ENCODE data around the gene PSTPIP1. TPM values are rescaled to one million over a fixed set of nuclear protein-coding genes. Genes with fewer than 3 reads are reported as not detected.

The PSTPIP1 gene
- total RNA-seq, 2 experiments from 2014 or later = 1.5 to 27.4 TPM

DNA sequence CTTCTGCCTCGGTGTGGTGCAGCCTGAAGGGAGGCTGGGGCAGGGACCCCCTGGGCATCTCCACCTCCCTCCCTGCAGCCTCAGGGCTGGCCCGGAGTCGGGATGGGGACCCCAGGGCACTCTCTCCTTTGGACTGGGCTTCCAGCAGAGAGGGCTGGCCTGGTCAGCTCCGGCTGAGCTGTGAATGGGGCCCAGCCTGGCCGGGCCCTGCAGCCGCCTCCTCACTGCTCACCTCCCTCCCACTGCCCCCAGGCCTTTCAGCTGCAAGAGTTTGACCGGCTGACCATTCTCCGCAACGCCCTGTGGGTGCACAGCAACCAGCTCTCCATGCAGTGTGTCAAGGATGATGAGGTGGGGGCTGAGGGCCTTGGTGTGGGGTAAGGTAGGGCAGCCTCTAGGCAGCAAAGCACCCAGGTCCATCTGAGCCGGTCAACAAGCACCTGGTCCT, 36.0 kb downstream of the PSTPIP1 start:
- intact Hi-C loops (cut with micrococcal nuclease; ENCODE audit: unreplicated experiment) = loop anchor here (2.0 kb wide), 1 partner anchor 58 kb away; no protein-coding TSS in a partner anchor
- Histone ChIP-seq H3K4me1 (ENCODE audit: insufficient read depth, low read length, poor library complexity, severe bottlenecking) (peaks cover 4% of the 10 kb centered on the region), H3K4me2 (ENCODE audit: low read length) (no peak overlapping the region), H3K4me3 (ENCODE audit: low read depth, low read length, poor library complexity, severe bottlenecking) (no peak overlapping the region), H3K36me3 (ENCODE audit: insufficient read depth, low read length) (no peaks in the 10 kb centered on the region), H3K27ac (ENCODE audit: low read depth, low read length, poor library complexity, severe bottlenecking) (no peak overlapping the region), H3K9me3 (ENCODE audit: low read length) (no peaks in the 10 kb centered on the region), H2AFZ (ENCODE audit: low read length) (no peak overlapping the region), H3K79me2 (ENCODE audit: insufficient read depth, low read depth, low read length) (no peaks in the 10 kb centered on the region), H4K20me1 (ENCODE audit: insufficient read depth, low read length) (no peaks in the 10 kb centered on the region), H3K9me2 (ENCODE audit: insufficient read depth, low read length) (no peaks in the 10 kb centered on the region)
- TF ChIP-seq EZH2phosphoT487 (IDR thresholded peaks at IDR 0.05; ENCODE audit: borderline replicate concordance, low read depth, low read length) = no peak
- TF ChIP-seq, protein P1, sequence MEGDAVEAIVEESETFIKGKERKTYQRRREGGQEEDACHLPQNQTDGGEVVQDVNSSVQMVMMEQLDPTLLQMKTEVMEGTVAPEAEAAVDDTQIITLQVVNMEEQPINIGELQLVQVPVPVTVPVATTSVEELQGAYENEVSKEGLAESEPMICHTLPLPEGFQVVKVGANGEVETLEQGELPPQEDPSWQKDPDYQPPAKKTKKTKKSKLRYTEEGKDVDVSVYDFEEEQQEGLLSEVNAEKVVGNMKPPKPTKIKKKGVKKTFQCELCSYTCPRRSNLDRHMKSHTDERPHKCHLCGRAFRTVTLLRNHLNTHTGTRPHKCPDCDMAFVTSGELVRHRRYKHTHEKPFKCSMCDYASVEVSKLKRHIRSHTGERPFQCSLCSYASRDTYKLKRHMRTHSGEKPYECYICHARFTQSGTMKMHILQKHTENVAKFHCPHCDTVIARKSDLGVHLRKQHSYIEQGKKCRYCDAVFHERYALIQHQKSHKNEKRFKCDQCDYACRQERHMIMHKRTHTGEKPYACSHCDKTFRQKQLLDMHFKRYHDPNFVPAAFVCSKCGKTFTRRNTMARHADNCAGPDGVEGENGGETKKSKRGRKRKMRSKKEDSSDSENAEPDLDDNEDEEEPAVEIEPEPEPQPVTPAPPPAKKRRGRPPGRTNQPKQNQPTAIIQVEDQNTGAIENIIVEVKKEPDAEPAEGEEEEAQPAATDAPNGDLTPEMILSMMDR (conservative IDR thresholded peaks at IDR 0.05; ENCODE audit: low read length) = no peak
- POLR2A ChIA-PET = interaction anchor here (1.0 kb wide), 1 partner anchor 29 kb away, joined by 3 read pairs; no protein-coding TSS in a partner anchor
- CTCF ChIA-PET (ENCODE audit: unreplicated experiment) = interaction anchor here (0.9 kb wide), 1 partner anchor 57 kb away, joined by 3 read pairs; no protein-coding TSS in a partner anchor
- BruUV-seq (replicated peaks) = no TSS peak
- no peak for DNase-seq (ENCODE audit: low spot score)

DNA sequence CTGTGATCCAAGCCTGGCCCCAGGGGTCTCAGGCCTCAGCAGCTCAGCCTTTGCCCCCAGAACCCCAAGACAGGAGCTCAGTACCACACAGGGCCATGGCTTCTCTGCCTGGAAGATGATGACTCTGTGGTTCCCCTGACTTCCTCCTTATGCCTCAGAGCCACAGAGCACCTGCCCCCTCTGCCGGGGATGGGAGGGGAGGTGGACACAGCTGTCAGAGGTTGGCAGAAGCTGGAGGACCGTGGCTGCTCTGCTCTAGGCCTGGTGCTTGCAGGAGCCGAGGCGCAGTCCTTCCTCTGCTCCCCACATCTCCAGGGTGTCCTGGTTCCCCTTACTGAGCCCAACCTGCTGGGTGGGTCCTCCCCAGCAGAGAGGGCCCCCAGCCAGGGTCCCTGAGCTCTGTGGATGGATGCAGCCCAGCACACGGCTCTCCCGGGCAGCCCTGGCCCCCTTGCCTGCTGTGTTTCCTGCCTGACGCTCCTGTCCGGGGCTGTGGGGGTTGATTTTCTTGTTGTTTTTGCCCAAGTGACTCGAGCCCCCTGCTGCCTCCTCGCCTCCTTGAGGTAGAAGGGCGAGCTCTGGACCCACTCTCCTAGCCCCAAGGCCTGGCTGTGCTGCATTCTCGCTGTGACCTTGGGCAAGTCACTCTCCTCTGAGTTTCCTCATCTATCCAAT, 36.6 kb downstream of the PSTPIP1 start:
- no peaks in the 10 kb centered on the region for H4K20me1 ChIP-seq (ENCODE audit: insufficient read depth, low read length)
- no peak overlapping the region for H3K27ac ChIP-seq (ENCODE audit: low read depth, low read length, poor library complexity, severe bottlenecking)
- intact Hi-C loops (cut with micrococcal nuclease; ENCODE audit: unreplicated experiment) = loop anchor here (2.0 kb wide), 1 partner anchor 59 kb away; no protein-coding TSS in a partner anchor
- DNase-seq (ENCODE audit: low spot score) = peak; percentile 67
- no peak overlapping the region for H2AFZ ChIP-seq (ENCODE audit: low read length)
- no TSS peak for BruUV-seq (replicated peaks)
- peaks cover 4% of the 10 kb centered on the region for H3K4me1 ChIP-seq (ENCODE audit: insufficient read depth, low read length, poor library complexity, severe bottlenecking)
- H3K36me3 ChIP-seq (ENCODE audit: insufficient read depth, low read length) = no peaks in the 10 kb centered on the region
- H3K79me2 ChIP-seq (ENCODE audit: insufficient read depth, low read depth, low read length) = no peaks in the 10 kb centered on the region
- H3K9me2 ChIP-seq (ENCODE audit: insufficient read depth, low read length) = no peaks in the 10 kb centered on the region
- no peaks in the 10 kb centered on the region for H3K9me3 ChIP-seq (ENCODE audit: low read length)
- ChIA-PET CTCF (ENCODE audit: unreplicated experiment) (interaction anchor here (0.9 kb wide), 1 partner anchor 58 kb away, joined by 3 read pairs; no protein-coding TSS in a partner anchor), POLR2A (interaction anchor here (1.0 kb wide), 1 partner anchor 28 kb away, joined by 3 read pairs; no protein-coding TSS in a partner anchor)
- TF ChIP-seq, protein P1 (conservative IDR thresholded peaks at IDR 0.05; ENCODE audit: low read length) = peak; percentile 39
- no peak for TF ChIP-seq EZH2phosphoT487 (IDR thresholded peaks at IDR 0.05; ENCODE audit: borderline replicate concordance, low read depth, low read length)
- no peak overlapping the region for H3K4me2 ChIP-seq (ENCODE audit: low read length)
- H3K4me3 ChIP-seq (ENCODE audit: low read depth, low read length, poor library complexity, severe bottlenecking) = no peak overlapping the region

Data from OCI-LY7 (cell line).